Fibroblast of mammary gland (primary cell): ENCODE results near the gene GRIP1.

ENCODE experiments used
- DNase-seq: peaks from one replicate; pipeline ENCODE4 v3.0.0-alpha.2; 2010; ENCODE audit warnings: low read depth
- H3K4me3 ChIP-seq: 2 replicates; pipeline ENCODE4 v1.5.1; 2011; ENCODE audit warnings: low read depth, mild to moderate bottlenecking, low read length, moderate library complexity; ENCODE audit not compliant: control insufficient read depth
- TF ChIP-seq, protein P1 (sequence below): conservative IDR thresholded peaks from 2 replicates; pipeline ENCODE4 v1.5.1; 2011; ENCODE audit warnings: low read depth, low read length, inconsistent platforms; ENCODE audit not compliant: control insufficient read depth, insufficient read depth

The GRIP1 gene

GRCh38 chr12:66403746-66404145, 275.1 kb downstream of the GRIP1 start:
- TF ChIP-seq, protein P1, sequence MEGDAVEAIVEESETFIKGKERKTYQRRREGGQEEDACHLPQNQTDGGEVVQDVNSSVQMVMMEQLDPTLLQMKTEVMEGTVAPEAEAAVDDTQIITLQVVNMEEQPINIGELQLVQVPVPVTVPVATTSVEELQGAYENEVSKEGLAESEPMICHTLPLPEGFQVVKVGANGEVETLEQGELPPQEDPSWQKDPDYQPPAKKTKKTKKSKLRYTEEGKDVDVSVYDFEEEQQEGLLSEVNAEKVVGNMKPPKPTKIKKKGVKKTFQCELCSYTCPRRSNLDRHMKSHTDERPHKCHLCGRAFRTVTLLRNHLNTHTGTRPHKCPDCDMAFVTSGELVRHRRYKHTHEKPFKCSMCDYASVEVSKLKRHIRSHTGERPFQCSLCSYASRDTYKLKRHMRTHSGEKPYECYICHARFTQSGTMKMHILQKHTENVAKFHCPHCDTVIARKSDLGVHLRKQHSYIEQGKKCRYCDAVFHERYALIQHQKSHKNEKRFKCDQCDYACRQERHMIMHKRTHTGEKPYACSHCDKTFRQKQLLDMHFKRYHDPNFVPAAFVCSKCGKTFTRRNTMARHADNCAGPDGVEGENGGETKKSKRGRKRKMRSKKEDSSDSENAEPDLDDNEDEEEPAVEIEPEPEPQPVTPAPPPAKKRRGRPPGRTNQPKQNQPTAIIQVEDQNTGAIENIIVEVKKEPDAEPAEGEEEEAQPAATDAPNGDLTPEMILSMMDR, result no peak
- H3K4me3 ChIP-seq, result no peak overlapping the region
- DNase-seq, result no peak

DNA sequence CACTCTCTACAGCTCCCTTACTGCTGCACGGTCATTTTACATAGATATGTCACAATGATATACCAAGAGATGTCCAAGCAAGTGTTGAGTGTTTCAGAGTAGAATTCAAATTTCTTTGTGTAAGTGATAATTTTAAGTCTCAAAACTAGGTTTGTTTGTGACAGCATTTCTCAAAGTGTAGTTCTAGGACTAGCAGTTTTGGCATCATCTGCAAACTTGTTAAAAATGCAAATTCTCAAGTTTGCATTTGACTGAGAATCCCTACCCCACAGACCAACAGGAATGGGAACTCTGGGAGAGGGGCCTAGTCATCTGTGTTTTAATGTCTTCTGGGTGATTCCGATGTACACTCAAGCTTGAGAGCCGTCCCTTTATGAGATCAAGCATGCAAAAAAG, 279.0 kb downstream of the GRIP1 start:
- TF ChIP-seq, protein P1, result no peak
- DNase-seq, result no peak
- H3K4me3 ChIP-seq, result no peak overlapping the region

- DNase-seq, result peak; percentile 34
- H3K4me3 ChIP-seq, result no peak overlapping the region
- TF ChIP-seq, protein P1, result no peak
These were observed 279.7 kb downstream of the GRIP1 start for GRCh38 chr12:66398931-66399910.

- TF ChIP-seq, protein P1, result no peak
- DNase-seq, result peak; percentile 20
- no peak overlapping the region for H3K4me3 ChIP-seq
These were observed 281.1 kb downstream of the GRIP1 start for GRCh38 chr12:66397574-66398290.

DNA sequence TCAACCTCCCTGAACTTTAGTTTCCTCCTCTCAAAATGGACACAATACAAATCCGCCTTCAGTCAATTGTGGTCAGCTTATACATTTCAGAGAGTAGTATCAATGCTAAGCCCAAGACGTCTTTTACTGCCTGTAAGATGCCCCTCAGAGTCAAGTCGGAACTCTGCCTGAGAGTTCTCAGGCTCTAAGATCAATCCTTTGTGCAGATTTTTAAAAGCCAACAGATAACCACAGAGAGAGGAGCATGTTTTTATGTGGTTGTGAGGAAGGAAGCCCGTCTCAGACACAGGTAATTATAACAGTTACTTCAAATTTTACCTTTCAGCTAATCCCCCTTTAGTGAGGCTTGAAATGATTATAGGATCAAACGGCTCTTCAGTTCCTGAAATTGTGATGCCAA, 285.0 kb downstream of the GRIP1 start:
- H3K4me3 ChIP-seq, result no peak overlapping the region
- TF ChIP-seq, protein P1, result no peak
- DNase-seq, result no peak

DNA sequence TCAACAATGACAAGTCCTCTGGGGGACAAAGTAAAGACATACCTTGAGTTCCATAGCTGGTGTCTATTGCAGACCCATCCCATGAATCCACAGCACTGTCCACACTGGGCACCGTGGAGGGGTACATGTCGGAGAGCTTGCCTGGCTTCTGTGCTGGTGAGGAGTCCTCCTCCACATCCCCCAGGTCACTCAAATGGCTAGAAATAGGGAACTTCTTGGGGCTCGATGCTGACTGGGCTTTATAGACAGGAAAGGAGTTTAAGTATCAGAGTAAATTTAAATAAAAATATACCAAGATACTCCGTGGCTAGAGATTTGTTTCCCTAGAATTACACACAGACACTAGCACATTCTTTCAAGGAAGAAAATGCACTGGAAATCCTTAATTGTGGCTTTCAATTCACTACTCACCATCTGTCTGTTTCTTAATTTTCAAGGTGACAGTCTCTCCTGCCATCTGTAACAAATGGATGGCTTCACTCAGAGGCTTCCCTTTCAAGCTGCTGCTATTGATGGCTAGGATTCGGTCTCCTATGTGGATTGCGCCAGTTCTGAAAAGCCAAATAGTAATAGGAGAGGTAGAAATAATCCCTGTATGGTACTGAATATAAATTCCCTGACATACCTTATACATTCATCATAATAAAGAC, 286.5 kb downstream of the GRIP1 start:
- TF ChIP-seq, protein P1, result no peak
- H3K4me3 ChIP-seq, result no peak overlapping the region
- DNase-seq, result no peak
